HCT116 (cell line): Measurements from ENCODE around the gene MFAP1. TPM values are rescaled to one million over a fixed set of nuclear protein-coding genes. Genes with fewer than 3 reads are reported as not detected.

ENCODE experiments used
- ATAC-seq: fragments of 200-7000 bp; cut with Tn5 transposase; 2 replicates; pipeline ENCODE4 v1.9.1; 2020; ENCODE audit warnings: mild to moderate bottlenecking, moderate library complexity
- BruUV-seq: library from RNA; stranded (reverse); fragments of 400-500 nt; replicated peaks from 2 replicates; lab custom pipeline; 2021; lab: Mats Ljungman, UMichigan
- CTCF ChIA-PET: fragments of 300-600 bp; sonication (Branson Sonifier 250); formaldehyde crosslinking; loops from one replicate; lab custom pipeline; 2021; ENCODE audit warnings: antibody characterized with exemption; lab: Charles Lee
- POLR2A ChIA-PET: fragments of 300-600, 350-600 bp; sonication (Branson Sonifier 250); formaldehyde crosslinking; loops from one replicate; lab custom pipeline; 2021; ENCODE audit warnings: antibody characterized with exemption; lab: Charles Lee
- RAD21 ChIA-PET, 2 experiments: fragments of 300-600 bp; sonication (Branson Sonifier 250); formaldehyde crosslinking; loops; one replicate each; lab custom pipeline; 2023; ENCODE audit warnings: low total read pairs in 2 of 2; ENCODE audit not compliant: uncharacterized antibody in 2 of 2, unreplicated experiment in 2 of 2, low non-redundant PET in 1 of 2; lab: Charles Lee
- DNase-seq: peaks from one replicate; pipeline ENCODE4 v3.0.0-alpha.2; 2010; ENCODE audit warnings: low read depth, low spot score
- H2AFZ ChIP-seq: fragments of 200-600 bp; shearing (Covaris generic), sonication (generic); 2 replicates; pipeline ENCODE4 v1.6.1; 2017; ENCODE audit warnings: low read depth, mixed run types, mixed read lengths, antibody characterized with exemption, low read length; ENCODE audit not compliant: poor library complexity, severe bottlenecking
- H3K27ac ChIP-seq: 2 replicates; pipeline ENCODE4 v1.5.1; 2012; ENCODE audit warnings: low read depth, low read length
- H3K27me3 ChIP-seq: fragments of 200-600 bp; sonication (generic); 2 replicates; pipeline ENCODE4 v1.6.1; 2016; ENCODE audit warnings: mixed run types, low read length, mixed read lengths; ENCODE audit not compliant: insufficient read depth
- H3K36me3 ChIP-seq, 2 experiments: fragments of 200-500 bp in 1 of 2; fragments of 200-600 bp in 1 of 2; sonication (Bioruptor generic) in 1 of 2; sonication (generic) in 1 of 2; 2 replicates each; pipeline versions ENCODE4 v1.5.1 to v1.6.1; 2014 to 2016; ENCODE audit warnings: low read length in 2 of 2, inconsistent platforms in 1 of 2, mixed read lengths in 1 of 2, mixed run types in 1 of 2; ENCODE audit not compliant: insufficient read depth in 2 of 2, control insufficient read depth in 1 of 2
- H3K4me1 ChIP-seq, 2 experiments: fragments of 200-600 bp in 1 of 2; sonication (generic) in 1 of 2; 2 replicates each; pipeline versions ENCODE4 v1.5.1 to v1.6.1; 2012 to 2017; ENCODE audit warnings: low read length in 2 of 2, inconsistent platforms in 1 of 2, mild to moderate bottlenecking in 1 of 2, mixed read lengths in 1 of 2, mixed run types in 1 of 2, moderate library complexity in 1 of 2; ENCODE audit not compliant: insufficient read depth in 2 of 2, control insufficient read depth in 1 of 2
- H3K4me2 ChIP-seq: fragments of 200-600 bp; sonication (generic); 2 replicates; pipeline ENCODE4 v1.6.1; 2017; ENCODE audit warnings: mixed run types, low read length, mixed read lengths
- H3K4me3 ChIP-seq, 2 experiments: fragments of 200-600 bp in 1 of 2; sonication (generic) in 1 of 2; replicated peaks in 1 of 2; 2 replicates each; pipeline ENCODE4 v1.5.1; 2011 to 2016; ENCODE audit warnings: low read length in 2 of 2, control low read depth in 1 of 2, low read depth in 1 of 2, mild to moderate bottlenecking in 1 of 2, mixed read lengths in 1 of 2, mixed run types in 1 of 2
- H3K79me2 ChIP-seq: fragments of 200-600 bp; sonication (generic); 2 replicates; pipeline ENCODE4 v1.6.1; 2017; ENCODE audit warnings: mild to moderate bottlenecking, mixed run types, low read length, moderate library complexity, mixed read lengths; ENCODE audit not compliant: insufficient read depth
- H3K9ac ChIP-seq: fragments of 200-600 bp; sonication (generic); 2 replicates; pipeline ENCODE4 v1.6.1; 2016; ENCODE audit warnings: low read length, mixed read lengths
- H3K9me2 ChIP-seq: fragments of 200-600 bp; sonication (generic), shearing (Covaris generic); 2 replicates; pipeline ENCODE4 v1.6.1; 2017; ENCODE audit warnings: mixed run types, mild to moderate bottlenecking, moderate library complexity; ENCODE audit not compliant: insufficient read depth
- H3K9me3 ChIP-seq, 2 experiments: fragments of 200-500 bp in 1 of 2; fragments of 200-600 bp in 1 of 2; sonication (Bioruptor generic) in 1 of 2; sonication (generic) in 1 of 2; 2 replicates each; pipeline ENCODE4 v1.6.1; 2014 to 2017; ENCODE audit warnings: low read length in 2 of 2, mixed read lengths in 2 of 2, inconsistent platforms in 1 of 2, low read depth in 1 of 2, mild to moderate bottlenecking in 1 of 2, mixed run types in 1 of 2, moderate library complexity in 1 of 2; ENCODE audit not compliant: control insufficient read depth in 1 of 2, insufficient read depth in 1 of 2
- H4K20me1 ChIP-seq: fragments of 200-600 bp; sonication (generic), shearing (Covaris generic); 2 replicates; pipeline ENCODE4 v1.6.1; 2017; ENCODE audit warnings: mixed run types, mild to moderate bottlenecking, moderate library complexity; ENCODE audit not compliant: insufficient read depth
- CEBPB ChIP-seq: IDR thresholded peaks from 2 replicates; pipeline ENCODE4 v1.6.1; 2012; ENCODE audit warnings: low read depth
- EGR1 ChIP-seq: IDR thresholded peaks from 2 replicates; pipeline ENCODE4 v1.6.1; 2012; ENCODE audit warnings: low read depth
- JUND ChIP-seq: IDR thresholded peaks from 2 replicates; pipeline ENCODE4 v1.6.1; 2012
- MAX ChIP-seq: IDR thresholded peaks from 2 replicates; pipeline ENCODE4 v1.6.1; 2012
- REST ChIP-seq: IDR thresholded peaks from 2 replicates; pipeline ENCODE4 v1.6.1; 2012; ENCODE audit warnings: low read depth
- SIN3A ChIP-seq: IDR thresholded peaks from 2 replicates; pipeline ENCODE4 v1.6.1; 2012; ENCODE audit warnings: low read depth
- ZFX ChIP-seq: fragments of 450-650 bp; IDR thresholded peaks from 2 replicates; pipeline ENCODE4 v1.6.1; 2017
- ZNF274 ChIP-seq: fragments of 200-500 bp; sonication (Bioruptor generic); IDR thresholded peaks from 2 replicates; pipeline ENCODE4 v1.6.1; 2014; ENCODE audit warnings: mild to moderate bottlenecking, low read depth, low read length, inconsistent platforms
- intact Hi-C: fragments of 100-400 bp; cut with micrococcal nuclease; formaldehyde crosslinking; loops from 2 replicates; pipeline ENCODE4 v1.10.0; 2022
- total RNA-seq: library from RNA; stranded (reverse); gene quantifications from one replicate; pipeline ENCODE4 v1.2.1, GENCODE V29; 2021; ENCODE audit not compliant: unreplicated experiment

MFAP1 gene
- total RNA-seq, 1 experiment from 2014 or later: 32.7 TPM

GRCh38 chr15:43775411-43775965 lies 49.0 kb downstream of the MFAP1 start (continued):
- TF ChIP-seq MAX: peak; percentile 99

GRCh38 chr15:43774062-43774461 lies 50.4 kb downstream of the MFAP1 start:
- CTCF ChIA-PET: no interaction called here
- Histone ChIP-seq H3K9me2 (no peaks in the 10 kb centered on the region), H3K27ac (peak overlapping the region; percentile 69; the same call in 1 of the 2 replicates), H3K9ac (no peak overlapping the region)
- TF ChIP-seq SIN3A: no peak
- no peak for TF ChIP-seq ZNF274
- no peak for TF ChIP-seq CEBPB
- no peak for TF ChIP-seq EGR1
- TF ChIP-seq JUND: no peak
- TF ChIP-seq REST: no peak
- TF ChIP-seq ZFX: no peak
- TF ChIP-seq, all 23 proteins: peak for 0
- no TSS peak for BruUV-seq
- no peak overlapping the region for H3K4me2 ChIP-seq
- POLR2A ChIA-PET: no interaction called here
- no peak overlapping the region for H3K4me3 ChIP-seq
- intact Hi-C loops: loop anchor here (10.0 kb wide), 1 partner anchor 329 kb away; no protein-coding TSS in a partner anchor
- RAD21 ChIA-PET: no interaction called here
- H4K20me1 ChIP-seq: peaks cover 10% of the 10 kb centered on the region; the same call in 1 of the 2 replicates
- no peaks in the 10 kb centered on the region for H3K9me3 ChIP-seq
- H3K4me1 ChIP-seq: peaks cover 9 to 31% of the 10 kb centered on the region in 2 experiments
- no peak overlapping the region for H2AFZ ChIP-seq
- no peaks in the 10 kb centered on the region; the same call in 1 of the 2 replicates for H3K79me2 ChIP-seq
- ATAC-seq (no peak), DNase-seq (no peak)
- H3K27me3 ChIP-seq: no peaks in the 10 kb centered on the region
- H3K36me3 ChIP-seq: peaks cover 35 to 40% of the 10 kb centered on the region in 2 experiments
